ENCODE measurements around the gene IL9. TPM values are rescaled to one million over a fixed set of nuclear protein-coding genes. Genes with fewer than 3 reads are reported as not detected.

Gene IL9
- total RNA-seq, 1 donor from 2014 or later: not detected

DNA sequence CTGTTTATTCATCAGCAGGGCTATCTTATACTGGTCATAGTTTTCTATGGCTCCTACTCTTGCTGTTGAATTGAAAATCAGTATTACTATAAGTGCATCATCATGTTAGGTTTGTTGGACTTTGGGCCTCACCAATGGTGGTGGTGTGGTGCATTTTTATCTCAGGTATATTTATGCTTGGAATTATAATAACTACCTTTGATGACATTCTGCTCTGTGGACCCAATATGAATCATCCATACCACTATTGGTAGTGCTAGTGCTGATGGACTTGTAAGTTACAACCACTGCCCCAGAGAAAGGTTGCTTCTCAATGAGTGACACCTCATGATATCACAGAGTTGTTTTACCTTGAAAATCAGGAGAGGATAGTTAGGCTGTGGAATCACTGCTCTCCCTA is 28.0 kb downstream of the IL9 start:
- no peak overlapping the region for H3K27ac Mint-ChIP-seq (ENCODE audit: unreplicated experiment)
- TF ChIP-seq, protein P1, sequence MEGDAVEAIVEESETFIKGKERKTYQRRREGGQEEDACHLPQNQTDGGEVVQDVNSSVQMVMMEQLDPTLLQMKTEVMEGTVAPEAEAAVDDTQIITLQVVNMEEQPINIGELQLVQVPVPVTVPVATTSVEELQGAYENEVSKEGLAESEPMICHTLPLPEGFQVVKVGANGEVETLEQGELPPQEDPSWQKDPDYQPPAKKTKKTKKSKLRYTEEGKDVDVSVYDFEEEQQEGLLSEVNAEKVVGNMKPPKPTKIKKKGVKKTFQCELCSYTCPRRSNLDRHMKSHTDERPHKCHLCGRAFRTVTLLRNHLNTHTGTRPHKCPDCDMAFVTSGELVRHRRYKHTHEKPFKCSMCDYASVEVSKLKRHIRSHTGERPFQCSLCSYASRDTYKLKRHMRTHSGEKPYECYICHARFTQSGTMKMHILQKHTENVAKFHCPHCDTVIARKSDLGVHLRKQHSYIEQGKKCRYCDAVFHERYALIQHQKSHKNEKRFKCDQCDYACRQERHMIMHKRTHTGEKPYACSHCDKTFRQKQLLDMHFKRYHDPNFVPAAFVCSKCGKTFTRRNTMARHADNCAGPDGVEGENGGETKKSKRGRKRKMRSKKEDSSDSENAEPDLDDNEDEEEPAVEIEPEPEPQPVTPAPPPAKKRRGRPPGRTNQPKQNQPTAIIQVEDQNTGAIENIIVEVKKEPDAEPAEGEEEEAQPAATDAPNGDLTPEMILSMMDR (IDR thresholded peaks at IDR 0.05): no peak
- H3K4me1 Mint-ChIP-seq (ENCODE audit: unreplicated experiment): no peaks in the 10 kb centered on the region
- H3K36me3 Mint-ChIP-seq (ENCODE audit: unreplicated experiment): no peaks in the 10 kb centered on the region
- H3K27me3 Mint-ChIP-seq (ENCODE audit: unreplicated experiment): peaks cover 25% of the 10 kb centered on the region
- no peak overlapping the region for H3K4me3 Mint-ChIP-seq (ENCODE audit: unreplicated experiment)
- no peak for DNase-seq (ENCODE audit: extremely low spot score, unreplicated experiment)
- H3K9me3 Mint-ChIP-seq (ENCODE audit: unreplicated experiment): no peaks in the 10 kb centered on the region

DNA sequence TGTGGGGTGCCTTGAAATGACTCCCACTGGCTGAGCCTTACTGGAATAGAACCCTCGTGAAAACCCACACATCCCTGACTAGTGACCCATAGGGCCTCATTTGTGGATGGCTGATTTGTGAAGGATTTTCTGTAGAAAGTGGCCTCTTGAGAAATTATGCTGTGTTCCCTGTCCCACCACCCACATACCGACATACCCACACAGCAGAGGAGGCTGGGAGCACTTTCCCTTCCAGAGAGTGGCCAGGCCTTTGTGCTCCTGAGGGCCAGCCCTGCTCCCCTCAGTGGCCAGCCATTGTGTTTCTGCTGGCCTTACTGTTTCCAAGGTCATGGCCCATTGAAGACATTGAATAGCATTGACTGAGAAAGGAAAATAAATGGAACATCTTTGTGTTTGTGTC is 29.6 kb downstream of the IL9 start:
- TF ChIP-seq, protein P1 (IDR thresholded peaks at IDR 0.05): no peak
- Mint-ChIP-seq H3K36me3 (ENCODE audit: unreplicated experiment) (no peaks in the 10 kb centered on the region), H3K4me1 (ENCODE audit: unreplicated experiment) (no peaks in the 10 kb centered on the region), H3K27me3 (ENCODE audit: unreplicated experiment) (peaks cover 29% of the 10 kb centered on the region), H3K4me3 (ENCODE audit: unreplicated experiment) (no peak overlapping the region), H3K27ac (ENCODE audit: unreplicated experiment) (no peak overlapping the region), H3K9me3 (ENCODE audit: unreplicated experiment) (no peaks in the 10 kb centered on the region)
- no peak for DNase-seq (ENCODE audit: extremely low spot score, unreplicated experiment)

DNA sequence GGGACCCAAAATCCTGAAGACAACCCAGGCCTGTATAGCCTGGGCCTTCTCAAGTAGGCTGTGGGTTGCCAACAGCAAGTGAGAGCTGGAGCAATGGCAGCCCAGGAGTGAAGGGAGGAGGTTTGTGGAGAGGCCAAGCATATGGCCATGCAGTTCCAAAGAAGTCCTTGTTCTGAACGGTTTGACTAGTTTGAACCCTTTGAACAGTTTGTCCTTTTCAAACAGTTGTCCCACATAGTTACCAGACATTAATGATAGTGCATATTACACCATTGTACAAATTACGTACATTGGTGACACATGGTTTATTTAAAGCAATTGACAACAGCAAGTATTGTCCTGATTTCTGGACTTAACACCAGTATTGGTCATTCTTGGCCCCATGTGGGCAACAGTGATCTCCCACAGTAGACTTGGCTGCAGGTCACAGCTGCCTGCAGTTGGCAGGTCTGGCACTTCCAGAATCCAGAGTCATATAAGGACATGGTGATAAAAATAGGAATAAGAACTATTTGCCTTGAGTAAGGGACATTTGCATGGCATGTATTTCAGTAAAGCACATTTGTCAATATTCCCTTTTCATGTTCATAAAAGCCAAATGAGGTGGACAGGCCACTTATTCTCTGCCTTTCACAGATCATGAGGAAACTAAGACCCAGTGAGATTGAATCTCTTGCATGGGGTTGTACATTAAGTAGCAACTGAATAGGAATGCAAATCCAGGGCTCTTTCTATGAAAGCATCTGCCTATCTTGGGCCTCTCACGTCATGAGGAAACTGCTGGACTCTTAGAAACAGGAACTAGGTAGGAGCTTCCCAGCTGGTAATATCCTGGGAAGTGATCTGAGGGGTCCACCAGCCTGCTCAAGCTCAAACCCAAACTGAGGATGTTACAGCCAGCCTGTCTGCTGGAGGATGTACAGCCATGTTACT is 30.9 kb downstream of the IL9 start:
- DNase-seq (ENCODE audit: extremely low spot score, unreplicated experiment): no peak
- peaks cover 33% of the 10 kb centered on the region for H3K27me3 Mint-ChIP-seq (ENCODE audit: unreplicated experiment)
- H3K4me1 Mint-ChIP-seq (ENCODE audit: unreplicated experiment): no peaks in the 10 kb centered on the region
- no peaks in the 10 kb centered on the region for H3K36me3 Mint-ChIP-seq (ENCODE audit: unreplicated experiment)
- no peak overlapping the region for H3K4me3 Mint-ChIP-seq (ENCODE audit: unreplicated experiment)
- TF ChIP-seq, protein P1 (IDR thresholded peaks at IDR 0.05): no peak
- no peak overlapping the region for H3K27ac Mint-ChIP-seq (ENCODE audit: unreplicated experiment)
- H3K9me3 Mint-ChIP-seq (ENCODE audit: unreplicated experiment): no peaks in the 10 kb centered on the region

DNA sequence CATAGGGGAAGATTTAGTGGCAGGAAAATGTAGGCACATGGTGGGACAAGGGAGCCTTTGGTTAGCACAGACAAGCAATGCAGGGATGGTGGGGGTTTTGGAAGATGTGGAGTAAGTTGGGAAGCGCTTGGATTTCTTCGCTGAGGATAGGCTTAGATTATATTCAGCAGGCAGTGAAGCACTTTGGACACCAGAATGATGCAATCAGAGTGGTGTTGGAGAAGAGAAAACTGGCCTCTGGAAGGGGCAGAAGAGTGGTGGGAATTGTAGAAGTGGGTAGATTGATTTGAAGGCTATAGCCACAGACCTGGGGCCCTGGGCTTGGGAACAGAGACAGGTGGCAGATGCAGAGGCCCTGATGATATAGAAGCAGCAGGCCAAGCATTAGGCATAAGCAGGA is 32.9 kb downstream of the IL9 start:
- no peaks in the 10 kb centered on the region for H3K36me3 Mint-ChIP-seq (ENCODE audit: unreplicated experiment)
- TF ChIP-seq, protein P1 (IDR thresholded peaks at IDR 0.05): no peak
- H3K9me3 Mint-ChIP-seq (ENCODE audit: unreplicated experiment): no peaks in the 10 kb centered on the region
- H3K27me3 Mint-ChIP-seq (ENCODE audit: unreplicated experiment): peaks cover 27% of the 10 kb centered on the region
- H3K4me3 Mint-ChIP-seq (ENCODE audit: unreplicated experiment): no peak overlapping the region
- DNase-seq (ENCODE audit: extremely low spot score, unreplicated experiment): no peak
- H3K27ac Mint-ChIP-seq (ENCODE audit: unreplicated experiment): no peak overlapping the region
- H3K4me1 Mint-ChIP-seq (ENCODE audit: unreplicated experiment): no peaks in the 10 kb centered on the region

DNA sequence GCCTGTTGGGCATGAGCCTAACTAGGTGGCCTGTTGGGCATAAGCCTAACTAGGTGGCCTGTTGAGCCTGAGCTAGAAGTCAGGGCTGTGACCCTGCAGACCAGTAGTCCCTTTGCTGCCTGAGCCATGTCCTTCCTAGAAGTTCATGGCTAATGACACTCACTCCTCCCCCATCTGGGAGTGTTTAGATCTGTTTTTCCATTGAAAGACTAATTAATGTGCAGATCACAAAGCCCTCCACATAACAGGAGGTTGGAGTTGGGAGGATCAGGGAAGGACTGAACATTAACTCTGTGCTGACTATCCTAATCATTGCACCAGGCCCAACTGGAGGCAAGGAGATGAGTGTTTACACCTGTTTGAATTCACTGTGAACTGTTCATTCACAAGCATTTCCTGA is 33.6 kb downstream of the IL9 start:
- DNase-seq (ENCODE audit: extremely low spot score, unreplicated experiment): no peak
- Mint-ChIP-seq H3K4me3 (ENCODE audit: unreplicated experiment) (no peak overlapping the region), H3K4me1 (ENCODE audit: unreplicated experiment) (no peaks in the 10 kb centered on the region), H3K9me3 (ENCODE audit: unreplicated experiment) (no peaks in the 10 kb centered on the region), H3K36me3 (ENCODE audit: unreplicated experiment) (no peaks in the 10 kb centered on the region), H3K27me3 (ENCODE audit: unreplicated experiment) (peaks cover 27% of the 10 kb centered on the region), H3K27ac (ENCODE audit: unreplicated experiment) (no peak overlapping the region)
- TF ChIP-seq, protein P1 (IDR thresholded peaks at IDR 0.05): no peak
